ENCODE data around the gene ANAPC4.

ANAPC4 gene

DNA sequence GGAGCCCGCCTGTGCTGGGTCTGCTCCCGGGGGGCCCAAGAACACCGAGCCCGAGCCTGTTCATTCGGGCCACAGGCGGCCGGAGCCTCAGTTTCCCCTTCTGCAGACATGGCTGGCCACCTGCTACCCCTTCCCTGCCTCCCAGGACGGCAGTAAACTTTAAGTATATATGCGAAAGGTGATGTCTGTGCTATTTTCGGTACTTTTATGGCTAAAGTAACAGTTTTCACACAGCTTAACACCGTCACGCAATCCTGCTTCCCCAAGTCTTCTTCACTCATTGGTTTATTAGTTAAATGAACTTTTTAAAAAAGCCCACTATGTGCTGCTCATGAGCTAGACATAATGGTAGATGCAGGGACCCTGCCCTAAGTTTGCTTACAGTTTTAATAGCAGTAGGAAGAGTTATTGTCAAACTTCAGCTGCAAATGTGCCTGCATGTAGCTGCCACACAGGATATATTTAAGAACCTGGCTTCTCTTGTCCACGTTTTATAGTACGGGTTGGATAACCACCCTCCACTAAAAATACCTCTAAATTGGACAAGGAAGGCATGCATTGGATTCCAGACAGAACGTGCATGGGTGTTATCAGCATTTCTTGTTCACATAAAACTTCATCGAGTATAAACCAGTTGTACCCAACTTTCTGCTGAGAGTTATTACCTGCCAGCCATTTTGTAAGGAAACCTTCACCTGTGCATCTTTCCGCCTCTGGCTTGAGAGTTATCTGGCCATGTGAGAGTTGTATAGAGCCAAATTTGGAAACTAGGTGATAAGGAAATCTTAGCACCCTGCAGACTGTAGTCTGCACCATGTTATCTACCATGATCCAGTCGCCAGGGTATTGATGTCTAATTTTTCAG lies 741 bp downstream of the ANAPC4 start:
- no peak for DNase-seq (ENCODE audit: low read depth in 2 of 2)

DNA sequence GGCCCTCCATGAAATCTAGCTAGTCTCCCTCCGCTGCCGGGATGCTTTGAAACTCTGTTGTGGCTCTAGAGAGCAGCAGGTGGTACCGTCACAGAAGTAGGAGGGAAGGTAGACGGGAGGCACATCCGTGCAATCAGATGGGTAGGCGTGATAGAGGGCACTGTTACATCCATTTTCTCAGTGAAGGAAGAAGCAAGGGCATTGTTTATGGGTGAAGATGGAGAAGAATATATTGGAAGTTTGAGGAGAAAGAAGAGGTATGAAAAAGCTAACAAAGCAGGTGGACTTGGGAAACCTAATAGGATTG lies 1.3 kb downstream of the ANAPC4 start:
- no peak for DNase-seq (ENCODE audit: low read depth in 2 of 2)

DNA sequence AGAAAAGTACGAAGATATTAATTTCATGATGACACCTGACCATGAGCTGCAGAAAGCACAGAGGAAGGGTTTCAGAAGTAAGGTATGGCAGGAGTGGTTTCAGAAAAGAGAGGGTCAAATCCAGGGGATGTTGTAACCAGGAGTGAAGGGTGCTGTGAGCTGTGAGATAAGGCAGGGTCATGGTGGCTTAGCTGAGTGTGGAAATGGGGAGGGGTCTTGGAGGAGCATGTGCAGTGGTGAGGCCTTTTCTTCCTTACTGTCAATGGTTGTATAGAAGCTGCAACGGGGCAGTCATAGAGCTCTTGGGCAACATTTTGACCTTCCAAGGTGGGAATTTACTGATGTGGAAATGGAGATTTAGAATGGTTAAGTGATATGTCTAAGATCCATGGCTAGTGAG lies 2.5 kb downstream of the ANAPC4 start:
- DNase-seq (ENCODE audit: low read depth in 2 of 2) = no peak

DNA sequence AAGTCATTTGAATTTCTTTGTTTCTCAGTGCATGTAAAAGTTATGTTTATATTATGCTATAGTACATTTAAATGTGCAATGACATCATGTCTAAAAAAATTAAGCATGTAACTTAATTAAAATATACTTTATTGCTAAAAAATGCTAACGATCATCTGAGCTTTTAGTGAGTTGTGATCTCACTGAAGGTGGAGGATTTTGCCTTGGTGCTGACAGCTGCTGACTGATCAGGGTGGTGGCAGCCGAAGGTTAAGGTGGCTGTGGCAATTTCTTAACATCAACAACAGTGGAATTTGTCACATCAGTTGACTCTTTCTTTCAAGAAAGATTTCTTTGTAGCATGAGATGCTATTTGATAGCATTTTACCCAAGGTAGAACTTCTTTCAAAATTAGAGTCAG lies 6.6 kb downstream of the ANAPC4 start:
- no peak for DNase-seq (ENCODE audit: low read depth in 2 of 2)

DNA sequence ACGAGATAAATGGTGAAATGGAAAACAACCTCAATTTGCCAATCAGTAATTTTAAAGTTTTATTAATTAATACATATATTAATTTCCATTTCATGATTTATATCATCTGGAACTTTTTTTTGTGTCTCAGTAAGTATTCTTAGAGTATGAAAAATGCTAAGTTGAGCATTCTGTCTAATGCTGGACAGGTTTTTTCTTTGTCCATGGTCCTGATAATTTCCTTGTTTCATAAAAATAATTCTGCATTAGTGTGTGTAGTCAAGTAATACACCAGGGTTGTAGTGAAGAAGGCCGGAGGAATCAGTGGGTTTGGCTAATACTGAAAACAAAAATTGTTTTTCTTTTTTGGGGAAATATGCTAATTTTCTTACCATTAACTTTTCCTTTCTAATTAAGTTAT lies 9.9 kb downstream of the ANAPC4 start:
- DNase-seq (ENCODE audit: low read depth in 2 of 2) = no peak

DNA sequence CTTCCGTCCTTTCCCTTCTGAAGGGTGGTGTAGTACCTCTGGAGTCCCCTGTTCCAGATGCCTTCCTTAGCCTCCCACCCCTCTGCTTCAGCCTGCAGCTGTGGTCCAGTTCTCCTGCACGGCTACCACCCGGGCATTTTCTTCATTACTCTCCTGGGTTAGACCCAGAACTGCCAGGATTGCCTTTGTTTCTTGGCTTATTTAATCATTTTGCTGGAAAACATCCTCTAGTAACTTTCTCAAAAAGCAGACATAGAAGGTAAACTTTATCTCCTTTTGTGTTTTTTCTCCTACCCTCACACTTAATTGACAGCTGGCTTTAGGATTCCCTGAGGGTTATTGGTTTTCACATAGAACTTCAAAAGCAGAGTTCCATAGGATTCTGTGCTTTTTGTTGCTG lies 20.2 kb downstream of the ANAPC4 start:
- no peak for DNase-seq (ENCODE audit: low read depth in 2 of 2)

DNA sequence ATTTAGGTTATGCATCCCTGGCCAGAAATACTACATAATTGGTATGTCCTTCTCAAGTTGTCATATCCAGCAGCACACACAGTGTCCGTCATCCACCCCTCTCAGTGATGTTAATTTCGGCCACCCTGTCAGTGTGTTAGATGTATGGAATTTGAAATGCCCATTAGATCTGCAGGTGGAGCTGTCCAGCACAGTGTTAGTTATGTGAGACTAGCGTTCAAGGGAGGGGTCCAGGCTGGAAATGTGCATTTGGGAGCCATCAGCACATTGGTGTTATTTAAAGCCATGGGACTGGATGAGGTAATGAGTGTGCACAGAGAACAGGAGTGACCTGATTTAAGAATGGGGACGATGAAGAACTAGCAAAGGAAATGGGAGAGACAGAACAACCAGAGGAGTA lies 22.4 kb downstream of the ANAPC4 start:
- DNase-seq (ENCODE audit: low read depth in 2 of 2) = no peak

DNA sequence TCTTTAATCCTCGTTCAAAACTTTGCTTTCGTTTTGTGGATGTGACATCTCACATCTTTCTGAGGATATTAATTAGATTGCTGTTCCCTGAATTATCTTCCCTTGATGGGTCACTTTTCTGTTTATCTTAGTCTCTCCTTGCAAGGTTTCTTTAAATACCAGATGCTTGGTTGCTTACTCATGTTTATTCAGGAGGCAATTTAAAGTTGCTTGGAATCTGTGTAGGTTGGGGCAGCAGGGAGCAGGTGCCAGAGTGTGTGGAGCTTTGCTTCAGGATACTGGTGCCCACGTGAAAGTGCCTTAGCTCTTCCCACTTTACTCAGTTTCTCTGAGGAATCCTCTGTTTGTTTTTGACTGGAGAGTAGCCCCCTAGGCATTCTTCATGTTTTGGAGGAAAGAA lies 24.0 kb downstream of the ANAPC4 start:
- DNase-seq (ENCODE audit: low read depth in 2 of 2) = no peak

DNA sequence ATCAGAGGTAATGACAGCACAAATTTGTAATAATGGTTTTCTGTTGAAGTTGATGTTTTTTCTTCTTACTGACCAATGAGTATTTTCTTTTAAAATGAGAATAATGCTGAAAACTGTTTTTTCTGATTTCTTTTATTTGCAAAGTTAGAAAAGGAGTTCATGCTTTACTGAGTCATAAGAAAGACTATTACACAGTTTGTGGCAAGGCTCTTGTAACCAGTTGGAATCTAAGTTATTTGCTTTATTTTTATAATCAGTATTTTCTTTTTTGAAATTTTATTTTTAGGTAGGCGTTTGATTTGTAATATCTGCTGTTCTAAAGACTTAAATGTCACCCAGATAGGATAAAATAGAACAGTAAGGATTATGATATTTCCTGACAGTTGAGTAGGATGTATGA lies 25.5 kb downstream of the ANAPC4 start:
- DNase-seq (ENCODE audit: low read depth in 2 of 2) = no peak

DNA sequence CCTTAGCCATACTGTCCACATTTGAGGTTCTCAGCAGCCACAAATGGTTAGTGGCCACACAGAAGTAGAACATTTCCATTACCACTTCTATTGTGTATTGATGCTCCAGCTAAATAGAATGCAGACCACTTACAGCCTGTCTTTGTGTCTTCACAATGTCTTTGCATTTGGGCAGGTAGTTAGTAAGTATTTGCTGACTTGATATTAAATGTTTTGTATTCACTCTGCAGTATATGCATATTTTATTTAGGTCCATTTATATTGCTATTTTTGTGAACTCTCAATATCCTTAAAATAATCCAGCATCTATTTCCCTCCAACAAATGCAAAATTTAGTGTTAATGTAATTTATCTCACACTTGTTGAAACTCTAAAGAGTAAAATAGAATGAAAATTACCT lies 26.6 kb downstream of the ANAPC4 start:
- DNase-seq (ENCODE audit: low read depth in 2 of 2) = no peak

DNA sequence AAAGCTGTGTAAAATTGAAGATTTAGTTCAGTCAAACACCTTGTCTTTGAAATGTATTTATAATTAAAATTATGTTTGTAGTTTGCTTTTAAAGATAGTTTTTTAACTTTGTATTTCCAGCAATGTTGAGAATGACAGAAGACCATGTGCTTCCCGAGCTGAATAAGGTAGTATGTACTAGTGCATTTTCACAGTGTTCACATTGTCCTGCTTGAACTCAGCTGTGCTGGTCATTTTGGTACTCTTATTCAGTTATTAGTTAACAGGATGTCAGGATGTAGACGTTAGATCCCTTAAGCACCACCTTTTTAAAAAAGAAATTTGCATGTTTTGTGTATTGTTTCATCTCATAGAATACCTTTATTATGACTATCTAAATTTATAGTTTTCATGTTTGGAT lies 28.4 kb downstream of the ANAPC4 start:
- DNase-seq (ENCODE audit: low read depth in 2 of 2) = no peak

DNA sequence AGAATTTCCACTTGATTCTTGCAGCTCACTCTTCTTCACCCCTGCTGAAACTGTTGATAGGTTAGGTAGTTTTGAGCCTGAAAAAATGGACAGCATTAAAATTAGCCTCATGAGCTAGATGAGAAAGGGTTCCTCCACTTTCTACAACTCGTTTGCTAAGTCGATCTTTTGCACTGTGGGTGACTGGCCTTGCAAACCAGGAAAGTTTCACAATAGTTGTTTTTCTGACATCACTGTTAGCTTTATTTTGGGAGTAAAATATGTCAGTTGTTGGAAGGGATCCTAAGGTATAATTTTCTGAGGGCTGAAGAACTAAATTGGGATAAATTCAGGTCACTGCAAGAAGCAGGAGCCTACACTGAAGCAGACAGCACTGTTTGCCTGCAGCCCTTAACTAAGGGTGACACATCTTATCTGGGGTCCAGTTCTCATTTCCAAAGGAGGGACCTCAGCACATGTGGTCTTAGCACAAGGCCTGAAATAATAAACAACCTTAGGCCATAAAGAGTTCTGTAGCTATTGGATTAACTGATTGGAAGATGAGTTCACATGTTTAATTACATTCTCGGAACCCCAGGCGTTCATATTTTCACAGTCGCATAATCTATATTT lies 29.1 kb downstream of the ANAPC4 start:
- DNase-seq (ENCODE audit: low read depth in 2 of 2) = no peak

DNA sequence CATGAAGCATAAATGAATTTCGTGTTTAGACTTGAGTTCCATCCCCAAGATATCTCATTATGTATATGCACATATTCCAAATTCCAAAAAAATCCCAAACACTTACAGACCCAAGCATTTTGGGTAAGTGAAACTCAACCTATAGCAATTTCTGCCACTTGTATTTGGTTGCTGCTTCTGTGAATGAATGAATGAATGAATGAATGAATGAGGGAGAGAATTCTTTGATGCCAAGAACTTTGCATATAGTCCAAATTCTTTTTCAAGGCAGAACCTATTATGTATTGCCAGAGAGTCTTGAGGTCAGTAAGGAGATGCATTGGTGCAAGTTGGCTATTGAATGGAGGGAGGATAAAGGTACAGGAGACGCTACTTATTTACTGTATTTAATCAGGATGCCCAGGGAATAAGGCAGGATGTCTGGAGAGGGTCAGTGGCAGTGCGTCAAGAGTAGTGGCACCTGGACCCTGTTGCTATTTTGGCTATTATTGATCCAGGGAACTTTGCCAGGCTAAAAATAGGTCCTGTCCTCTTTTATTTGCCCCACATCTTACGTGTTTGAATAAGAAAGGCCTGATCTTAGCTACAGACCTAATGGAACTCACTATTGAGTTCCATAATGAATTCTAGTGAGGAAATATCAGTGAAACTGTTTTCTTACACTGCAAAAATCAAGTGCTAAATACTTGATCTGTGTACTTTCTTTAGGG lies 33.9 kb downstream of the ANAPC4 start:
- no peak for DNase-seq (ENCODE audit: low read depth in 2 of 2)

DNA sequence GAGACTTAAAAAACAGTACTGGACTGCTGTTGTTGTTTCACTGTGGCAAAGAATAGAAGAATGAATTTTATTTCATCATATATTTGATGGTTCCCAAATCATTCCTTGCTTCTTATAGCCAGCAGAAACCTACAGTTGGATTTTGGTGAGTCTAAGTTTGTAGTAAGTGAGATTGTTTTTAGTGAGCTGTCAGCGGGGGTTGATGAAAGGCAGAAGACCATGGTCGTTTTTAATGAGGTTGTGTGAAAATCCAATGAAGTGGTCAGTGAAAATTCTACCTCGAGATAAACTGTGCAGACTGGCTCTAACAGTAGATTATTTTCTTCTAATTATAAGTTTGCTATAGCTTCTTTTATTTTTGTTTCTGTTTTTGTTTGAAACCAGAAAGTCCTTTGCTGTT lies 36.2 kb downstream of the ANAPC4 start:
- DNase-seq (ENCODE audit: low read depth in 2 of 2) = no peak

DNA sequence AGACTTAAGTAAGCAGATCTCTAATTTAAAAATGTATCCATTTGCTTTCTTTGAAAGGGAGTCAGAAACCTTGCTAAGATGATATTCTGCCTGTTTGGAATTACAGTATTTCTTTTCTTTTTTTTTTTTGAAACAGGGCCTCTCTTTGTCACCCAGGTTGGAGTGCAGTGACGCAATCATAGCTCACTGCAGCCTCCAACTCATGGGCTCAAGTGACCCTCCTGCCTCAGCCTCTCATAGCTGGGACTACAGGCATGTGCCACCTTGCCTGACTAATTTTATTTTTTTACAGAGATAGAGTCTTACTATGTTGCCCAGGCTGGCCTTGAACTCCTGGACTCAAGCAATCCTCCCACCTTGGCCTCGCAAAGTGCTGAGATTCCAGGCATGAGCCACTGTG lies 40.0 kb downstream of the ANAPC4 start:
- no peak for DNase-seq (ENCODE audit: low read depth in 2 of 2)

DNA sequence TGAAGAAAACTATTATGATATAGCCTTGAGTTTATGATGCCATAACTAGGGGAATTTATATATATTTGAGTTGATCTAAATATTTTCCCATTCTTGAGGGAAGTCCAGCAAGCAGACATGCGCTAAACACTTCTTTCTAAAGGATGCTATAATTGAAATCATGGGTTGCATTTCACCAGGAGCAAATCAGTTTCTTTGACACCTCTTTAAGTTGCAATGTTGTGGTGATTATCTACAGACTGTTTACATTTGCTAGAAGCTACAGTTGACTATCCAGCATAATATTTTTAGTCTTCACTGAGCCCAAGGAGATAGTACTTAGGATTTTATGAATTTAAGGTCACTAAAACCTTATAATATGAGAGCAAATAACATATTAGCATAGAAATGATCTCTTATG lies 43.9 kb downstream of the ANAPC4 start:
- no peak for DNase-seq (ENCODE audit: low read depth in 2 of 2)

DNA sequence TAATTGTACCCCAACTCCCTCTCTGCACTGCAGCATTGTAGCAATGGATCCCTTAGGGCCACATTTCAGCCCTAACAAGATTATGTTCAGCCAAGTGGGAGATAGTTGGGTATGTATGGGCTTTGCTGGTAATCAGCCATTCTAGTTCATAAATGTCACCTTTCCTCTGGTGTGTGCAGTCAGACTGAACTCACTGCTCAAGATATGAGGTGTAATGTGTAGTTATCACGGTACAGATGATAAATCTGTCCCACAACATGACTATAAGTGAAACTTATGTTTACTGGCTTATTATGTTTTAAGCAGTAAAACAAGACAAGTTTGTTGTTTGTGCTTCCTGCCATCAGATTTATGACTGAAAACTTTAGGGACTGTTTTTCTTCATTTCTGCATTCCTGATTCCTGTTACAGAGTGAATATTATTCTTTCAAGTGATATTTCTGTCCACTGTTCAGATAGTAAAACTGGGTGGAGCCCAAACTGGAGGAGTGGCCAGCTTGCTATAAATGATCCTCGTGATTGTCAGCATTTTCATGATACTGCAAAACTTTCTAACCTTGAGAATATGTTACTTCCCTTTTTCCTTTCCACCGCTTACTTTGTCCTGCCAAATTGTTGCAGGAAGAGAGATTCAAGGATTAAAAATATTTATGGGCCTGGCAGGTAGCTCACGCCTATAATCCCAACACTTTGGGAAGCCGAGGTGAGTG lies 44.9 kb downstream of the ANAPC4 start:
- DNase-seq (ENCODE audit: low read depth in 2 of 2) = no peak

DNA sequence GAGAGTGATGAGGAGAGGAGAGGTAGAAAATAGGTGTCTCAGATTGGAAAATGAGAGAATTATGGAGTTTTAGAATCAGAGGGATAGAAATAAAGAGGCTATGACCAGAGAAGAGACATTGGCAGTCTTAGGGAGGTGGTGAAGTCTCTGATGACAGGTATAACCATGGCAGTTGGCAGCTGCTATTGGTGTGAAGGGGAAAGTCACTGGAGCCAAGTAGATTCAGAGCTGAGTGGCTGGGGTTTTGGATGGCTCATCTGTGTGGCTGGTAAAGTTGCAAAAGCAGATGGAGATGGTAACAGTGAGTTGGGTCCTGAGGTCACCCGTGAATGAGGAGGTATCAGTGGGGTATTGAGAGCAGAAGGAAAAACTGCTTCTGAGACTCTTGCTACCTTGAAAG lies 46.5 kb downstream of the ANAPC4 start:
- no peak for DNase-seq (ENCODE audit: low read depth in 2 of 2)

DNA sequence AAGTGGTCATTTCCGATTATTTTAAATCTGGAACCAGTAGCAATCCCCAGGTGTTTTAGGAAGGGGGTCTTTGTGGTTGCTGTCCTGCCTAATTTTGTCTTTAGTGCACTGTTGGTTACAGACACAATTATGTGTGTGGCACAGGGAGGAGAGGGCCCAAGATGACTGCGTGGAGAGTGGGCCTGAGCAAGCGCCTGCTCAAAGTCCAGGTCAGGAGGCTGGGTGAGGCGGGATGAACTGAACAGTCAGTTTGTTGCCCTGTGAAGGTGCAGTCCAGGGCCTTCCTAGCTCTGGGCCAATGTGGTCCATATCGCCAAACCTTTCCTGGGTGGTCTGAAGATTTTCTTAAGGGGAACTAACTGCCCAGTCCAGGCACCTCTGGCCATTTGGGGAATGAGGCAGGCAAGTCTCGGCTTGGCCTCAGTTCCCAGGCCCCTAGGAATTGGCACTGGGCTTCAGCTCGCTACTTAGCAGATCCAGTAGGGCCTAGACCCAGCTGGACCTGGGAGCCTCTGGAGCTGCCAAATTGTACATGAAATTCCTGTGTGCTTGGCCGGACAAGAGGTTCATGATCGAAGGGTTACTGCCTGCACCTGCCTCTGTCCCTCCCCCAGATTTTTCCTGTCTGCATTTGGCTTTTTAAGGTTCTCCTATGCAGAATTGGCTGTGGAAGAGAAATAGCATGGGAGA lies 47.6 kb downstream of the ANAPC4 start:
- no peak for DNase-seq (ENCODE audit: low read depth in 2 of 2)

DNA sequence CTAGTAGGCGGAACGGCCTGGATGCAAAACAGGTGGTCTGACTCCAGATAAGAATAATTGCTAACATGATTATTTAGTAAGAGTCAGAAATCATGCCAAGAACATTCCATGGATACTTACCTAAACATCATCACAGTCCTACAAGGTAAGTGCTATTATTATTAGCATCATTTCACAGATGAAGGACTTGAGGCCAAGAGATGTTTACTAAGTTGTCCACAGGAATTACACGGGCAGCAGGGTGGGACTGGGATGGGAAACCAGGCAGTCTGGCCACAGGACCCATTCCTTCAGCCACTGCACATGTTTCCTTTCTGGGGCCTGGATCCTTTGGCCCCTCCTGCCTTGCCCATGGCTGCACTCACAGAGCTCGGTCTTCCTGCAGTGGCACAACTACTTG lies 48.3 kb downstream of the ANAPC4 start:
- no peak for DNase-seq (ENCODE audit: low read depth in 2 of 2)

DNA sequence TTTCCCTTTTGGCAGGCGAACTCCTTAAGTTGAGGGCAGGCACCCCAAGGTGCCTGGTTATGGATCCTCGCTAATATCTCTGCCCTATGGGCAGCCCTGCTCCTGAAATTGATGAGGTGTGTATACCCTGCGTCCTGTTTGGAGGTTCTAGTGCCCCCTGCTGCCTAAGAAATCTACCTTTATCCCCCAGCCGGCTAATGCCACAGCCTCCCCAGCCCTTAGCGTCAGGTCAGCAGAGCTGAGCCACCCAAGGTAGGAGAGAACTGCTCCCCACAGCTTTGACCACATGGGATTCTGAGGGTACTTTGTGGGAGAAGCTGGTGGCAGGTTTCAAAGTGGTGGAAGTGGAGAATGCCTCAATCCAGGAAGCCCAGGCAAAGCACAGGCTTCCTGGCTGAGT lies 50.8 kb downstream of the ANAPC4 start:
- DNase-seq (ENCODE audit: low read depth in 2 of 2) = no peak

DNA sequence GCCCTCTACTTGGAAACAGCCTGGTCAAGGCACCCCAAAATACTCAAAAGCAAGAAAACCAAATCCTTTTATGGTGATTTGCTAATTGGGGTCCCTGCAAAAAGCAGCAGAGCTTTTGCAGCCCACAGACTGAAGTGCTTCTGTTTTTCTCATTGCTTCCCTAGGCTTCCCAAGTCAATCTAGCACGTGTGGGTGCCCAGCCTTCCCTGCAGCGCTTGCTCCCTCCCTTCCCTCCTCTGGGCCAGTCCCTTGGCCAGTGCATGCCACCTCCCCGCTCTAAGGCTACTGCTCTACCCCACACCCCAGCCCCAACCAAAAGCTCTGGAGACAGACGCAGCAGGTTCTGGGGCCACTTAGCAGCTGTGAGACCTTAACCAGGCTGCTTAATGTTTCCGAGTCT lies 53.6 kb downstream of the ANAPC4 start:
- no peak for DNase-seq (ENCODE audit: low read depth in 2 of 2)
